DND-41 (cell line): ENCODE results near the gene SRMS.

Experiments used
- ATAC-seq: fragments of 200-7000 bp; cut with Tn5 transposase; 3 replicates; pipeline ENCODE4 v1.9.1; 2021; ENCODE audit warnings: low read depth; ENCODE audit not compliant: insufficient read depth
- DNase-seq: peaks from one replicate; pipeline ENCODE4 v3.0.0-alpha.2; 2020
- H2AFZ ChIP-seq: 2 replicates; pipeline ENCODE4 v1.6.0; 2012; ENCODE audit warnings: low read depth, low read length
- H3K27ac ChIP-seq: 2 replicates; pipeline ENCODE4 v1.5.1; 2012; ENCODE audit warnings: low read length, inconsistent platforms
- H3K27me3 ChIP-seq: fragments of 200-600 bp; sonication (generic); 2 replicates; pipeline ENCODE4 v1.6.0; 2012; ENCODE audit warnings: low read length, mild to moderate bottlenecking, inconsistent platforms; ENCODE audit not compliant: insufficient read depth, poor library complexity
- H3K36me3 ChIP-seq: 2 replicates; pipeline ENCODE4 v1.5.1; 2012; ENCODE audit warnings: low read length, inconsistent platforms; ENCODE audit not compliant: insufficient read depth
- H3K4me1 ChIP-seq: 2 replicates; pipeline ENCODE4 v1.5.1; 2012; ENCODE audit warnings: mild to moderate bottlenecking, low read length; ENCODE audit not compliant: insufficient read depth
- H3K4me2 ChIP-seq: 2 replicates; pipeline ENCODE4 v1.6.0; 2012; ENCODE audit warnings: mild to moderate bottlenecking, moderate library complexity, low read length, inconsistent platforms; ENCODE audit not compliant: insufficient read depth
- H3K4me3 ChIP-seq, 2 experiments: fragments of 200-600 bp in 1 of 2; shearing (Covaris generic) in 1 of 2; 2 replicates each; pipeline ENCODE4 v1.5.1; 2012 to 2016; ENCODE audit warnings: inconsistent platforms in 2 of 2, low read length in 2 of 2, mild to moderate bottlenecking in 2 of 2, low read depth in 1 of 2, moderate library complexity in 1 of 2
- H3K79me2 ChIP-seq: 2 replicates; pipeline ENCODE4 v1.6.0; 2012; ENCODE audit warnings: low read length, inconsistent platforms; ENCODE audit not compliant: insufficient read depth
- H3K9ac ChIP-seq: 2 replicates; pipeline ENCODE4 v1.6.0; 2012; ENCODE audit warnings: low read depth, mild to moderate bottlenecking, inconsistent platforms, low read length, moderate library complexity
- H3K9me3 ChIP-seq: 2 replicates; pipeline ENCODE4 v1.5.1; 2012; ENCODE audit warnings: low read length, moderate library complexity, mild to moderate bottlenecking, inconsistent platforms; ENCODE audit not compliant: insufficient read depth, severe bottlenecking
- H4K20me1 ChIP-seq: 2 replicates; pipeline ENCODE4 v1.6.0; 2012; ENCODE audit warnings: low read length; ENCODE audit not compliant: insufficient read depth
- EZH2 ChIP-seq: IDR thresholded peaks from 3 replicates; pipeline ENCODE4 v1.6.1; 2012; ENCODE audit warnings: borderline replicate concordance, low read depth, mild to moderate bottlenecking, moderate library complexity, low read length, inconsistent platforms; ENCODE audit not compliant: severe bottlenecking
- TF ChIP-seq, protein P1 (sequence below): IDR thresholded peaks from 2 replicates; pipeline ENCODE4 v1.5.1; 2012; ENCODE audit warnings: borderline replicate concordance, low read length, moderate library complexity, mild to moderate bottlenecking; ENCODE audit not compliant: poor library complexity, severe bottlenecking; ENCODE audit errors: extremely low read depth

SRMS gene

DNA sequence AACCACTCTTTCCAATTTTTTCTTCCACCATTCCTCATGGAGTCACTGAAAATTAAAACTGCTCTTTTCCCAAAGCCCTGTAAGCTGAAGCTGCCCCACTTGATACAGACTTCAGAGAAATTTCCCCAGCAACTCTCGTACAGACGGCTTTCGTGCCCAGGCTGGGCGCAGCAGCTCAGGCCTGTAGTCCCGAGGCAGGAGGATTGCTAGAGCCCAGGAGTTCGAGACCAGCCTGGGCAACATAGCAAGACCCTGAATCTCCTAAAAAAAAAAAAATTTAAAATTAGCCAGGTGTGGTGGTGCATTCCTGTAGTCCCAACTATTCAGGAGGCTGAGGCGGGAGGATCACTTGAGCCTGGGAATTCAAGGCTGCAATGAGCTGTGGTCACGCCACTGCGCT, 20.4 kb downstream of the SRMS start:
- no peak for DNase-seq
- peaks cover 5% of the 10 kb centered on the region for H3K9me3 ChIP-seq
- peaks cover 15% of the 10 kb centered on the region for H3K36me3 ChIP-seq
- peaks cover 4% of the 10 kb centered on the region for H3K4me1 ChIP-seq
- H3K79me2 ChIP-seq: no peaks in the 10 kb centered on the region
- no peak overlapping the region for H3K9ac ChIP-seq
- no peak overlapping the region for H3K4me2 ChIP-seq
- no peak for ATAC-seq
- no peak overlapping the region for H2AFZ ChIP-seq
- H3K27me3 ChIP-seq: no peaks in the 10 kb centered on the region
- TF ChIP-seq, protein P1, sequence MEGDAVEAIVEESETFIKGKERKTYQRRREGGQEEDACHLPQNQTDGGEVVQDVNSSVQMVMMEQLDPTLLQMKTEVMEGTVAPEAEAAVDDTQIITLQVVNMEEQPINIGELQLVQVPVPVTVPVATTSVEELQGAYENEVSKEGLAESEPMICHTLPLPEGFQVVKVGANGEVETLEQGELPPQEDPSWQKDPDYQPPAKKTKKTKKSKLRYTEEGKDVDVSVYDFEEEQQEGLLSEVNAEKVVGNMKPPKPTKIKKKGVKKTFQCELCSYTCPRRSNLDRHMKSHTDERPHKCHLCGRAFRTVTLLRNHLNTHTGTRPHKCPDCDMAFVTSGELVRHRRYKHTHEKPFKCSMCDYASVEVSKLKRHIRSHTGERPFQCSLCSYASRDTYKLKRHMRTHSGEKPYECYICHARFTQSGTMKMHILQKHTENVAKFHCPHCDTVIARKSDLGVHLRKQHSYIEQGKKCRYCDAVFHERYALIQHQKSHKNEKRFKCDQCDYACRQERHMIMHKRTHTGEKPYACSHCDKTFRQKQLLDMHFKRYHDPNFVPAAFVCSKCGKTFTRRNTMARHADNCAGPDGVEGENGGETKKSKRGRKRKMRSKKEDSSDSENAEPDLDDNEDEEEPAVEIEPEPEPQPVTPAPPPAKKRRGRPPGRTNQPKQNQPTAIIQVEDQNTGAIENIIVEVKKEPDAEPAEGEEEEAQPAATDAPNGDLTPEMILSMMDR: no peak
- TF ChIP-seq EZH2: no peak
- H3K4me3 ChIP-seq: no peak overlapping the region
- peaks cover 27% of the 10 kb centered on the region for H4K20me1 ChIP-seq
- no peak overlapping the region for H3K27ac ChIP-seq

DNA sequence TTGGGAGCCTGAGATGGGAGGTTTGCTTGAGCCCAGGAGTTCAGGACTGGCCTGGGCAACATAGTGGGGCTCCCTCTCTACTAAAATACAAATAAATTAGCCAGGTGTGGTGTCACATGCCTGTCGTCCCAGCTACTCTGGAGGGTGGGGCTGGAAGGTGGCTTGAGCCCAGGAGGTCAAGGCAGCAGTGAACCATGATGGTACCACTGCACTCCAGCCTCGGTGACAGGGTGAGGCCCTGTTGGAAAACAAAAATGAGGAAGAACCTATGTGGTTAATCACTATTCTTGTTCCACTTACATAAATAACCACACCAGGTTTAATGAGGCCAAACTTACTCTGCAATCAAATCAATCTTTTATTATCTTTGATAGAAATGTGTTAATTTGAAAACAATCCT, 21.6 kb downstream of the SRMS start:
- H3K4me1 ChIP-seq: peaks cover 15% of the 10 kb centered on the region
- no peak overlapping the region for H3K4me3 ChIP-seq
- ATAC-seq: no peak
- no peak for DNase-seq
- H2AFZ ChIP-seq: no peak overlapping the region
- peaks cover 35% of the 10 kb centered on the region for H4K20me1 ChIP-seq
- H3K79me2 ChIP-seq: peaks cover 8% of the 10 kb centered on the region
- peaks cover 25% of the 10 kb centered on the region for H3K36me3 ChIP-seq
- no peak overlapping the region for H3K4me2 ChIP-seq
- H3K9ac ChIP-seq: no peak overlapping the region
- peaks cover 5% of the 10 kb centered on the region for H3K9me3 ChIP-seq
- no peak overlapping the region for H3K27ac ChIP-seq
- H3K27me3 ChIP-seq: no peaks in the 10 kb centered on the region
- no peak for TF ChIP-seq EZH2
- TF ChIP-seq, protein P1: no peak

DNA sequence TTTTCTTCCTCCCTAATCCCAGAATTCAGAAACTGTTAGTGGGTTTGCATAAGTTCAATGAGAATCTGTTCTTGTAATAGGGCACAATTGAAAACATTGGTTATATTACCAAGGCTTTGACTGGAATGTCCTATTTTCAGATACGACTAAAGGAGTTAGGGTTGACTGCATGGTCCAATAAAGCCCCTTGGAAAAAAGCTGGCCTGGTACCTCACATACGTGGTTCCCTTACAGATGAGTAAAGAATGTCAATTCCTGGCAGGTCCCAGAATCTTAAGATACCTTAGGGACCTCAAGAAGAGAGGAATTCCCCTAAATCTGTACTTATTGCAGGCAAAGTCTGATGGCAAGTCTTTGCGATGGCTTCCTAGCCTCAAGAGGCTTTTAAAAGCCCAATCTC, 22.4 kb downstream of the SRMS start:
- TF ChIP-seq, protein P1: no peak
- no peak for TF ChIP-seq EZH2
- no peak overlapping the region for H3K4me2 ChIP-seq
- H3K27me3 ChIP-seq: peaks cover under 1% of the 10 kb centered on the region
- peaks cover 35% of the 10 kb centered on the region for H4K20me1 ChIP-seq
- peaks cover 11% of the 10 kb centered on the region for H3K79me2 ChIP-seq
- no peak for ATAC-seq
- peaks cover 5% of the 10 kb centered on the region for H3K9me3 ChIP-seq
- H2AFZ ChIP-seq: no peak overlapping the region
- H3K9ac ChIP-seq: no peak overlapping the region
- no peak overlapping the region for H3K27ac ChIP-seq
- H3K4me3 ChIP-seq: no peak overlapping the region
- H3K4me1 ChIP-seq: peaks cover 18% of the 10 kb centered on the region
- no peak for DNase-seq
- peaks cover 25% of the 10 kb centered on the region for H3K36me3 ChIP-seq

DNA sequence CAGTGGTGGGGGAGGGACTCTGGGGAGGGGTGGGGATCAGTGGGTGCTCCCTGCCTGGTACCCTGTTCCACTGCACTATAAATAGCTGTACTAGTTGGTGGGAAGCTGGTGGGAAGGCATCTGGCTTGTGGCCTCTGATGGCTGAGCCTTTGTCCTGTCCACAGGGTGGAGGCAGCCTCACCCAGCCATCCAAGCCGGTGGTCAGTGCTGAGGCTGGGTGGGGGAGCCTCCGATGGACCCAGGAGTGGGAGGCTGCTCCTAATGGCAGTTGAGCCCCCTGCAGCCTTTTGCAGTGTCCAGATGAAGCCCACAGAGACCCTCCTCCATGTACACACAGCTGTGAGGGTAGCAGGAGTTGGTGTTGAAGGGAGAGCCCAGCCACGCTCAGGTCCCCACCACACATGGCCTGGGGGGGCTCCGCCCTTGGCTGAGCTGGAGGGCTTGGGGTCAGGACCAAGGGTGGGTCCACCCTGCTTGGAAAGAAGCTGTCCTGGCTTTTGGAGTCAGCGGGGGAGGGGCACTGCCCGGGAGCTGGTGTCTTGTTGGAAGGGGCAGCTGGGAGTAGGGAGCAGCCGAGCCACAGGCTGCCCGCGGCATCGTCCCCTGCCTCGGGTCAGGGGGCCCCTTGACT, 24.5 kb downstream of the SRMS start:
- ATAC-seq (no peak), DNase-seq (no peak)
- H3K36me3 ChIP-seq: peaks cover 25% of the 10 kb centered on the region
- peaks cover 5% of the 10 kb centered on the region for H3K27me3 ChIP-seq
- no peak overlapping the region for H3K4me2 ChIP-seq
- H3K9ac ChIP-seq: no peak overlapping the region
- no peak overlapping the region for H3K4me3 ChIP-seq
- peaks cover 11% of the 10 kb centered on the region for H3K79me2 ChIP-seq
- peaks cover 27% of the 10 kb centered on the region for H3K4me1 ChIP-seq
- H4K20me1 ChIP-seq: peaks cover 22% of the 10 kb centered on the region
- no peak overlapping the region for H2AFZ ChIP-seq
- H3K27ac ChIP-seq: no peak overlapping the region
- H3K9me3 ChIP-seq: peaks cover 5% of the 10 kb centered on the region
- TF ChIP-seq, protein P1: no peak
- TF ChIP-seq EZH2: no peak
